Gastrocnemius medialis (tissue), 4 donors: ENCODE data around the gene RSAD1. TPM values are rescaled to one million over a fixed set of nuclear protein-coding genes. Genes with fewer than 3 reads are reported as not detected.

Experiments
- ATAC-seq, 2 donors: fragments of 150-250 bp; one replicate each; pipeline ENCODE4 v1.9.1; 2016
- DNase-seq, 2 donors: peaks; one replicate each; pipeline ENCODE4 v3.0.0-alpha.2; 2019
- H3K27ac ChIP-seq, 4 donors: fragments of 200-600 bp; sonication (generic); 1 replicate in 1 of 4; 2 replicates in 3 of 4; pipeline ENCODE4 v1.5.1; 2016 to 2018; ENCODE audit warnings: mild to moderate bottlenecking in 2 of 4, moderate library complexity in 1 of 4
- H3K27me3 ChIP-seq, 3 donors: fragments of 200-600 bp; sonication (generic) in 2 of 3; 1 replicate in 1 of 3; 2 replicates in 2 of 3; pipeline versions ENCODE4 v1.5.1 to v1.6.0; 2016 to 2019; ENCODE audit warnings: mild to moderate bottlenecking in 1 of 3, moderate library complexity in 1 of 3
- H3K36me3 ChIP-seq, 2 donors: fragments of 200-600 bp; sonication (generic) in 1 of 2; one replicate each; pipeline ENCODE4 v1.5.1; 2017 to 2018
- H3K4me1 ChIP-seq, 2 donors: fragments of 200-600 bp; sonication (generic) in 1 of 2; one replicate each; pipeline ENCODE4 v1.5.1; 2016 to 2017; ENCODE audit warnings: mild to moderate bottlenecking in 2 of 2
- H3K4me3 ChIP-seq, 4 donors: fragments of 200-600 bp; sonication (generic) in 3 of 4; 1 replicate in 1 of 4; 2 replicates in 3 of 4; pipeline ENCODE4 v1.5.1; 2016 to 2019; ENCODE audit warnings: mild to moderate bottlenecking in 2 of 4
- H3K9me3 ChIP-seq, 3 donors: fragments of 200-600 bp; sonication (generic) in 2 of 3; 1 replicate in 1 of 3; 2 replicates in 2 of 3; pipeline ENCODE4 v1.5.1; 2016 to 2019
- POLR2A ChIP-seq, 2 donors: fragments of 450-650 bp; IDR thresholded peaks; one replicate each; pipeline ENCODE4 v1.6.1; 2017; ENCODE audit warnings: antibody characterized with exemption in 2 of 2, mild to moderate bottlenecking in 2 of 2, moderate library complexity in 2 of 2
- in situ Hi-C, 4 donors: fragments of 200-750 bp; cut with MboI; loops; one replicate each; pipeline versions ENCODE4 v1.15.0 to v1.8.0; 2017; ENCODE audit warnings: low sequenced_read_pairs in 4 of 4
- intact Hi-C: fragments of 100-400 bp; cut with DNase I; formaldehyde crosslinking; loops from one replicate; pipeline ENCODE4 v1.15.1; 2023; ENCODE audit warnings: low total_unique reads
- total RNA-seq, 4 donors: library from RNA; depleted of rRNA; stranded (reverse); fragments of >200 nt; gene quantifications; one replicate each; pipeline versions ENCODE4 v1.1.0 to v1.2.3, GENCODE V29; 2016
- TF ChIP-seq, protein P1 (sequence below), 5 experiments: fragments of 450-650 bp in 3 of 5; fragments of 200-600 bp in 2 of 5; sonication (generic) in 2 of 5; IDR thresholded peaks in 4 of 5; conservative IDR thresholded peaks in 1 of 5; 1 replicate in 4 of 5; 2 replicates in 1 of 5; pipeline ENCODE4 v1.5.1; 2016 to 2019; ENCODE audit warnings: antibody characterized with exemption in 5 of 5, mild to moderate bottlenecking in 3 of 5, moderate library complexity in 3 of 5

RSAD1 gene
- total RNA-seq, 4 donors from 2014 or later, result 27.1 to 67.4 (median 52.7) TPM

DNA sequence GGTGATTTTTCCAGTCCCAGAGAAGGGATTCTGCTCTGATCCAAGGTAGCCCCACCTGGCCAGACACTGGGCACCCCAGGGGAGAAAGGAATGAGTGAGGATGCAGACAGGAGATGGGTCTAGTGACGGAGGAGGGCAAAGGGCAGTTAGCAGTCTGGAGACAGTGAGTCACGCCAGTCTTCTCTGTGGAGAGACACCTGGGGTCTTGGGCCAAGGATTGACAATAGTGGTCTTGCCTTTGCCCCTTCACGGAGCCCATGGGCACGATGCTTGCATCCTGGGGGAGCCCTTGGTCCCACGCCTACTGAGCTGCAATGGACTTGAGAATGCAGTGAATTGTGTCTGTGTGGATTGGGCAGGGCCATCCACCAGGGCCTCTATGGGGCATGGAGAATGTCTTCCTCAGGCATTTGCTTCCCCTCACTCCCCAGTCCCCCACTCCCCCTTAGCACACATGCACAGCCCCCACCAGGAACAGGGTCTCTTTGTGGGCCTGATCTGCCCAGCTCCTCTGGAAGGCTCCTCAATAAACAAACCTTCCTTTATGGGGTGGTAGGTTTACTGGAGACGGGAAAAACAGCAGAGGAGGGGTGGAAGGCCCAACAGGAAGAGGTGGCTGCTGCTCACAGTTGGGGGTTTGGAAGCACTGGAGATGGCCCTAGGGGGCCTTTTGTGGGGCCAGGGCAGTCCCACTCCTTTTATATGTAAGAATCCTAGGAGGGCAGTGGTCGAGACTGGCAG lies 11.4 kb upstream of the RSAD1 start:
- peak overlapping the region in 2 of 4 donors; percentile 18 to 57 for H3K27ac ChIP-seq
- ATAC-seq (no peak), DNase-seq (no peak)
- in situ Hi-C loops (no loop called here), intact Hi-C loops (no loop called here)
- no peak overlapping the region for H3K4me3 ChIP-seq
- TF ChIP-seq POLR2A (IDR thresholded peaks at IDR 0.05), result no peak
- TF ChIP-seq, protein P1, sequence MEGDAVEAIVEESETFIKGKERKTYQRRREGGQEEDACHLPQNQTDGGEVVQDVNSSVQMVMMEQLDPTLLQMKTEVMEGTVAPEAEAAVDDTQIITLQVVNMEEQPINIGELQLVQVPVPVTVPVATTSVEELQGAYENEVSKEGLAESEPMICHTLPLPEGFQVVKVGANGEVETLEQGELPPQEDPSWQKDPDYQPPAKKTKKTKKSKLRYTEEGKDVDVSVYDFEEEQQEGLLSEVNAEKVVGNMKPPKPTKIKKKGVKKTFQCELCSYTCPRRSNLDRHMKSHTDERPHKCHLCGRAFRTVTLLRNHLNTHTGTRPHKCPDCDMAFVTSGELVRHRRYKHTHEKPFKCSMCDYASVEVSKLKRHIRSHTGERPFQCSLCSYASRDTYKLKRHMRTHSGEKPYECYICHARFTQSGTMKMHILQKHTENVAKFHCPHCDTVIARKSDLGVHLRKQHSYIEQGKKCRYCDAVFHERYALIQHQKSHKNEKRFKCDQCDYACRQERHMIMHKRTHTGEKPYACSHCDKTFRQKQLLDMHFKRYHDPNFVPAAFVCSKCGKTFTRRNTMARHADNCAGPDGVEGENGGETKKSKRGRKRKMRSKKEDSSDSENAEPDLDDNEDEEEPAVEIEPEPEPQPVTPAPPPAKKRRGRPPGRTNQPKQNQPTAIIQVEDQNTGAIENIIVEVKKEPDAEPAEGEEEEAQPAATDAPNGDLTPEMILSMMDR (IDR thresholded peaks at IDR 0.05 in 4 of 5, conservative IDR thresholded peaks at IDR 0.05 in 1 of 5), result no peak
- peaks cover 43 to 48% of the 10 kb centered on the region in 2 donors for H3K4me1 ChIP-seq
- no peaks in the 10 kb centered on the region for H3K27me3 ChIP-seq
- H3K9me3 ChIP-seq, result no peaks in the 10 kb centered on the region
- no peaks in the 10 kb centered on the region for H3K36me3 ChIP-seq

DNA sequence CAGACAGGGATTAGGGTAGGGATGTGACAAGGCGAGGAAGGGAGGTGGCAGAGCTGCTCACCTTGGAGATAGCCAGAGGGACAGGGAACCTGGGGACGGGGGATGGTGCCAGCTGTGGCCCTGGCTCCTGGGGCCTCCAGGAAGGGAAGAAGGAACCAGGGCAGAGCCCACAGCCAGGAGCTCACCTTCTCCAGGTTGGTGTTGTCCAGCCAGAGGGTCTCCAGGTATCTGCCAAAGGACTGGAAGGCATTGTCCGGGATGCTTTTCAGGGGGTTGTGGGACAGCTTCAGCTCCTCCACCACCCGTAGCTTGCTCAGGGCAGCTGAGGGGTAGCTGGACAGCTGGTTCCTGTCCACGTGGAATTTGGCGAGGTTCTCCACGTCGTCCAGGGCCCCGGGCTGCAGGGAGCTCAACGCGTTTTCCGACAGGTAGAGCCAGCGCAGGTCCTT lies 10.8 kb upstream of the RSAD1 start:
- TF ChIP-seq, protein P1 (IDR thresholded peaks at IDR 0.05 in 4 of 5, conservative IDR thresholded peaks at IDR 0.05 in 1 of 5), result no peak
- no peak for TF ChIP-seq POLR2A (IDR thresholded peaks at IDR 0.05)

DNA sequence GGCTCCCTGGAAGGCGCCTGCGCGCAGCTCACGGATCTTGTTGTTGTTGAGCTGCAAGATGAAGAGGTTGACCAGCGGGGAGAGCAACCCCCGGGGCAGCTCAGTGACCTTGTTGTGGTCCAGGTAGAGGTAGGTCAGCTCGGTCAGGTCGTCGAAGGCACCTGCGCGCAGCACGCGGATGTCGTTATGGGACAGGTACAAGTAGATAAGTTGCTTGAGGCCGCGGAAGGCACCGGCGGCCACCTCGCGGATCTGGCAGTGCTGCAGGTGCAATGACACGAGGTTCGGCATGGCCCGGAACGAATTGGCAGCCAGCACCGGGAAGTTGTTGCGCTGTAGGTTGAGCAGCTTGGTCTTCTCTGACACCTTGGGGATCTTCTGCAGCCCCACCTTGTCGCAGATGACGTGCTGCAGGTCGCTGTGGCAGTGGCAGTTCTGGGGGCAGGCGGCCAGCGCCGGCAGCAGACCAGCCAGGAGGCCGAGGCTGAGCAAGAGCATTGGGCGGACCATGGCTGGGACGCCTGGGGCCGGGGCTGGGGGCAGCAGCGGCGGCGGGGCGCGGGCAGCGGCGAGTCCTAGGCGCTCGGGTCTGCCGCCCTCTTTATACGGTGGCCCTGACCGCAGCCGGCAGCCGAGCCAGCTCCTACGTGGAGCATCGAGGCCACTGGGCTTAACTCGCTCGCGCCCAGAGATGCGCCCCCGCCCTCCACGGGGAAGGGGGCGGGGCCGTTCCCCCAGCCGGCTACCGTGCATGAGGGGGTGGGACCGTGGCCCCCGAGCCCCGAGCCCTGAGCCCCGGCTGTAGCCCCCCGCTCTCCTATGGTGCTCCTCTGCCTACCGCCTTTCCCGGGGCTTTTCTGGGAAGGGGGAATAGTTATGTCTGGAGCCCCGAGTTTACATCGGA lies 10.1 kb upstream of the RSAD1 start, which contains the start of gene CHAD:
Gene CHAD, minus strand, starts transcription at position 577 of the 904 bp plus-strand sequence. Its CDS starts 67 bp downstream, at position 510.
- ATAC-seq (peak in 1 of 2 donors; percentile 18), DNase-seq (no peak)
- Histone ChIP-seq H3K4me3 (peak within 1 kb of the TSS; percentile 38 to 59 (median 44)), H3K4me1 (peaks cover 46 to 58% of the 10 kb centered on the region in 2 donors), H3K27me3 (no peaks in the 10 kb centered on the region), H3K27ac (peak within 1 kb of the TSS; percentile 60 to 82 (median 73)), H3K9me3 (no peaks in the 10 kb centered on the region), H3K36me3 (no peaks in the 10 kb centered on the region)
- TF ChIP-seq, protein P1 (IDR thresholded peaks at IDR 0.05 in 4 of 5, conservative IDR thresholded peaks at IDR 0.05 in 1 of 5), result no peak
- no peak for TF ChIP-seq POLR2A (IDR thresholded peaks at IDR 0.05)
- in situ Hi-C loops, result no loop called here
- intact Hi-C loops, result no loop called here

More for the DNA sequence above, 10.8 kb upstream of the RSAD1 start:
- no peaks in the 10 kb centered on the region for H3K9me3 ChIP-seq
- H3K4me1 ChIP-seq, result peaks cover 46 to 54% of the 10 kb centered on the region in 2 donors
- no peaks in the 10 kb centered on the region for H3K36me3 ChIP-seq
- no peak for ATAC-seq
- in situ Hi-C loops, result no loop called here
- no peak for DNase-seq
- intact Hi-C loops, result no loop called here
- peak overlapping the region in 2 of 4 donors; percentile 11 to 30 for H3K27ac ChIP-seq
- peak overlapping the region in 2 of 4 donors; percentile 39 to 59 for H3K4me3 ChIP-seq
- H3K27me3 ChIP-seq, result no peaks in the 10 kb centered on the region

- Histone ChIP-seq H3K9me3 (no peaks in the 10 kb centered on the region), H3K4me3 (peak overlapping the region; percentile 38 to 59 (median 44)), H3K27me3 (no peaks in the 10 kb centered on the region), H3K4me1 (peaks cover 49 to 58% of the 10 kb centered on the region in 2 donors), H3K36me3 (no peaks in the 10 kb centered on the region), H3K27ac (peak overlapping the region; percentile 60 to 82 (median 73))
- TF ChIP-seq, protein P1 (IDR thresholded peaks at IDR 0.05 in 4 of 5, conservative IDR thresholded peaks at IDR 0.05 in 1 of 5), result no peak
- no peak for TF ChIP-seq POLR2A (IDR thresholded peaks at IDR 0.05)
- intact Hi-C loops, result no loop called here
- in situ Hi-C loops, result no loop called here
- DNase-seq (peak in 1 of 2 donors; percentile 2), ATAC-seq (no peak)
These were observed 9.5 kb upstream of the RSAD1 start for GRCh38 chr17:50469208-50469605.
